ENCODE results near the gene IQCC.
A peak's percentile ranks its signal among the peaks of the same experiment; 100 is the strongest.

Gene IQCC

GRCh38 chr1:32201011-32201855, 4.2 kb upstream of the IQCC start:
- FAIRE-seq (peak; percentile 87), DNase-seq (ENCODE audit: insufficient read length, low spot score) (peak; percentile 62)
- 0 out of 2 replicates have a peak, but pooled peaks have one; percentile 12 for TF ChIP-seq SPI1 (IDR thresholded peaks at IDR 0.05; ENCODE audit: low read depth, low read length)
- no peak for TF ChIP-seq POU2F2 (IDR thresholded peaks at IDR 0.05; ENCODE audit: low read depth, low read length)
- 0 out of 2 replicates have a peak, but pooled peaks have one; percentile 28 for TF ChIP-seq POLR2AphosphoS5 (IDR thresholded peaks at IDR 0.05; ENCODE audit: low read depth, low read length)
- TF ChIP-seq PAX5 (IDR thresholded peaks at IDR 0.05; ENCODE audit: insufficient read depth, low read length, severe bottlenecking): no peak
- TF ChIP-seq POLR2A (IDR thresholded peaks at IDR 0.05; ENCODE audit: low read depth, low read length): peak; percentile 56; the same call in 1 of the 2 replicates
- TF ChIP-seq TAF1 (IDR thresholded peaks at IDR 0.05; ENCODE audit: low read depth, low read length): peak; percentile 2; the same call in 1 of the 2 replicates

- FAIRE-seq (no peak), DNase-seq (ENCODE audit: insufficient read length, low spot score) (no peak)
- TF ChIP-seq TAF1 (IDR thresholded peaks at IDR 0.05; ENCODE audit: low read depth, low read length) (no peak), POLR2AphosphoS5 (IDR thresholded peaks at IDR 0.05; ENCODE audit: low read depth, low read length) (no peak), PAX5 (IDR thresholded peaks at IDR 0.05; ENCODE audit: insufficient read depth, low read length, severe bottlenecking) (no peak), POLR2A (IDR thresholded peaks at IDR 0.05; ENCODE audit: low read depth, low read length) (no peak), POU2F2 (IDR thresholded peaks at IDR 0.05; ENCODE audit: low read depth, low read length) (no peak), SPI1 (IDR thresholded peaks at IDR 0.05; ENCODE audit: low read depth, low read length) (no peak)
Measured at GRCh38 chr1:32204943-32205361, 519 bp upstream of the IQCC start.

- TF ChIP-seq PAX5 (IDR thresholded peaks at IDR 0.05; ENCODE audit: insufficient read depth, low read length, severe bottlenecking) (no peak), SPI1 (IDR thresholded peaks at IDR 0.05; ENCODE audit: low read depth, low read length) (no peak; the same call in 1 of the 2 replicates), TAF1 (IDR thresholded peaks at IDR 0.05; ENCODE audit: low read depth, low read length) (no peak), POLR2A (IDR thresholded peaks at IDR 0.05; ENCODE audit: low read depth, low read length) (no peak), POLR2AphosphoS5 (IDR thresholded peaks at IDR 0.05; ENCODE audit: low read depth, low read length) (no peak), POU2F2 (IDR thresholded peaks at IDR 0.05; ENCODE audit: low read depth, low read length) (no peak)
- no peak for FAIRE-seq
- DNase-seq (ENCODE audit: insufficient read length, low spot score): no peak
Measured at GRCh38 chr1:32208469-32208868, 3.0 kb downstream of the IQCC start.

- DNase-seq (ENCODE audit: insufficient read length, low spot score): no peak
- TF ChIP-seq TAF1 (IDR thresholded peaks at IDR 0.05; ENCODE audit: low read depth, low read length) (no peak), SPI1 (IDR thresholded peaks at IDR 0.05; ENCODE audit: low read depth, low read length) (no peak), POLR2AphosphoS5 (IDR thresholded peaks at IDR 0.05; ENCODE audit: low read depth, low read length) (no peak), PAX5 (IDR thresholded peaks at IDR 0.05; ENCODE audit: insufficient read depth, low read length, severe bottlenecking) (no peak), POLR2A (IDR thresholded peaks at IDR 0.05; ENCODE audit: low read depth, low read length) (no peak), POU2F2 (IDR thresholded peaks at IDR 0.05; ENCODE audit: low read depth, low read length) (no peak)
- FAIRE-seq: peak; percentile 20
Measured at GRCh38 chr1:32208891-32209328, 3.4 kb downstream of the IQCC start, which contains the start of gene DCDC2B. DCDC2B (plus strand) TSS chr1:32209089; CDS start chr1:32209094, 5 bp downstream.

GRCh38 chr1:32215629-32216480, 10.4 kb downstream of the IQCC start:
- no peak for TF ChIP-seq TAF1 (IDR thresholded peaks at IDR 0.05; ENCODE audit: low read depth, low read length)
- no peak for TF ChIP-seq POLR2AphosphoS5 (IDR thresholded peaks at IDR 0.05; ENCODE audit: low read depth, low read length)
- TF ChIP-seq POU2F2 (IDR thresholded peaks at IDR 0.05; ENCODE audit: low read depth, low read length): no peak
- no peak for TF ChIP-seq SPI1 (IDR thresholded peaks at IDR 0.05; ENCODE audit: low read depth, low read length)
- no peak for TF ChIP-seq PAX5 (IDR thresholded peaks at IDR 0.05; ENCODE audit: insufficient read depth, low read length, severe bottlenecking)
- no peak for TF ChIP-seq POLR2A (IDR thresholded peaks at IDR 0.05; ENCODE audit: low read depth, low read length)
- FAIRE-seq (peak; percentile 81), DNase-seq (ENCODE audit: insufficient read length, low spot score) (peak; percentile 56)

- DNase-seq (ENCODE audit: insufficient read length, low spot score): no peak
- FAIRE-seq: no peak
- TF ChIP-seq POU2F2 (IDR thresholded peaks at IDR 0.05; ENCODE audit: low read depth, low read length): no peak
- TF ChIP-seq PAX5 (IDR thresholded peaks at IDR 0.05; ENCODE audit: insufficient read depth, low read length, severe bottlenecking): no peak
- no peak for TF ChIP-seq SPI1 (IDR thresholded peaks at IDR 0.05; ENCODE audit: low read depth, low read length)
- no peak for TF ChIP-seq POLR2A (IDR thresholded peaks at IDR 0.05; ENCODE audit: low read depth, low read length)
- TF ChIP-seq TAF1 (IDR thresholded peaks at IDR 0.05; ENCODE audit: low read depth, low read length): no peak
- TF ChIP-seq POLR2AphosphoS5 (IDR thresholded peaks at IDR 0.05; ENCODE audit: low read depth, low read length): no peak
Measured at GRCh38 chr1:32216566-32216965, 11.1 kb downstream of the IQCC start.

- DNase-seq (ENCODE audit: insufficient read length, low spot score): no peak
- no peak for FAIRE-seq
- TF ChIP-seq POU2F2 (IDR thresholded peaks at IDR 0.05; ENCODE audit: low read depth, low read length): no peak
Measured at GRCh38 chr1:32219022-32219421, 13.6 kb downstream of the IQCC start.

GRCh38 chr1:32220746-32221580, 15.5 kb downstream of the IQCC start:
- DNase-seq (ENCODE audit: insufficient read length, low spot score) (no peak), FAIRE-seq (no peak)
- TF ChIP-seq POLR2A (IDR thresholded peaks at IDR 0.05; ENCODE audit: low read depth, low read length): no peak
- no peak for TF ChIP-seq PAX5 (IDR thresholded peaks at IDR 0.05; ENCODE audit: insufficient read depth, low read length, severe bottlenecking)
- no peak for TF ChIP-seq POU2F2 (IDR thresholded peaks at IDR 0.05; ENCODE audit: low read depth, low read length)
- no peak for TF ChIP-seq SPI1 (IDR thresholded peaks at IDR 0.05; ENCODE audit: low read depth, low read length)
